ENCODE measurements around the gene PCSK7. TPM values are rescaled to one million over a fixed set of nuclear protein-coding genes. Genes with fewer than 3 reads are reported as not detected.

Gene PCSK7
- total RNA-seq, 1 experiment from 2014 or later: 50.7 TPM

GRCh38 chr11:117214404-117215110 is 17.3 kb downstream of the PCSK7 start:
- no peak overlapping the region for H4K91ac ChIP-seq (ENCODE audit: insufficient read length, low read depth, low read length)
- no peak overlapping the region for H2BK12ac ChIP-seq (ENCODE audit: insufficient read length, low read depth, low read length)
- peaks cover 8 to 51% (median 40%) of the 10 kb centered on the region in 3 experiments for H3K36me3 Mint-ChIP-seq (ENCODE audit: insufficient read depth in 1 of 3, low read depth in 3 of 3)
- no peak overlapping the region for H2BK5ac ChIP-seq (ENCODE audit: insufficient read length, low read length)
- no peak overlapping the region for H2BK20ac ChIP-seq (ENCODE audit: low read depth, low read length, poor library complexity, severe bottlenecking)
- no peak overlapping the region for H3K23ac ChIP-seq (ENCODE audit: insufficient read length, low read depth, low read length)
- no CpG with 5 or more reads among the region's 7 CpGs for WGBS (ENCODE audit: extremely low coverage, insufficient read length, low lambda C conversion rate)
- no peaks in the 10 kb centered on the region for H3K9me3 ChIP-seq (ENCODE audit: control insufficient read depth, low read depth, low read length)
- H4K20me1 ChIP-seq (ENCODE audit: control insufficient read depth, insufficient read depth, insufficient read length): no peaks in the 10 kb centered on the region
- H3K79me2 ChIP-seq (ENCODE audit: insufficient read depth, low read length): no peaks in the 10 kb centered on the region
- H3K18ac ChIP-seq (ENCODE audit: insufficient read length, low read depth, low read length): no peak overlapping the region
- H3K9ac ChIP-seq (ENCODE audit: extremely low read depth, insufficient read length, low read length): no peak overlapping the region
- H3K27ac Mint-ChIP-seq: peak overlapping the region in 2 of 3 experiments; percentile 50 to 59; a peak in 5 of 7 replicates
- no peaks in the 10 kb centered on the region for H3K4me1 ChIP-seq (ENCODE audit: insufficient read depth, low read length)
- no peak for DNase-seq
- H2BK120ac ChIP-seq (ENCODE audit: low read depth, low read length, poor library complexity, severe bottlenecking): no peak overlapping the region
- H3K23me2 ChIP-seq (ENCODE audit: insufficient read length, low read depth, low read length, poor library complexity, severe bottlenecking): no peaks in the 10 kb centered on the region
- H3K27me3 Mint-ChIP-seq (ENCODE audit: low read depth): peaks cover under 1% of the 10 kb centered on the region; the same call in 1 of the 2 replicates
- no peak overlapping the region for H3K56ac ChIP-seq (ENCODE audit: insufficient read length, low read depth, low read length)
- TF ChIP-seq CTCF (conservative IDR thresholded peaks at IDR 0.05): no peak
- H3K14ac ChIP-seq (ENCODE audit: insufficient read depth, low read length): no peak overlapping the region
- no peak overlapping the region for H4K5ac ChIP-seq (ENCODE audit: insufficient read length, low read depth, low read length)
- no peaks in the 10 kb centered on the region for H3K27me3 ChIP-seq (ENCODE audit: insufficient read depth, low read length)
- H3K79me1 ChIP-seq (ENCODE audit: insufficient read depth, low read depth, low read length, poor library complexity, severe bottlenecking): no peaks in the 10 kb centered on the region
- H3K4me2 ChIP-seq (ENCODE audit: insufficient read depth, insufficient read length, low read length): no peak overlapping the region
- no peak overlapping the region for H3T11ph ChIP-seq (ENCODE audit: low read length)
- no peak overlapping the region for H3K4me3 Mint-ChIP-seq
- no peak overlapping the region for H2AFZ ChIP-seq (ENCODE audit: low read length)
- H3K27ac ChIP-seq (ENCODE audit: insufficient read length, low read depth, low read length): no peak overlapping the region
- H2AK5ac ChIP-seq (ENCODE audit: insufficient read length, low read length): no peak overlapping the region
- no peak overlapping the region for H4K8ac ChIP-seq (replicated peaks; ENCODE audit: insufficient read length, low read depth, low read length)
- no peak overlapping the region for H2BK15ac ChIP-seq (ENCODE audit: low read depth, low read length)
- H3K9me3 Mint-ChIP-seq: no peaks in the 10 kb centered on the region
- peaks cover 0 to 4% of the 10 kb centered on the region in 2 experiments; a peak in 1 of 4 replicates for H3K4me1 Mint-ChIP-seq
- no peak overlapping the region for H3K4ac ChIP-seq (ENCODE audit: low read depth, low read length)
